Lower lobe of right lung (tissue), 2 donors: Measurements from ENCODE around the gene DNAAF1. TPM values are rescaled to one million over a fixed set of nuclear protein-coding genes. Genes with fewer than 3 reads are reported as not detected.

Experiments used
- ATAC-seq, 2 donors: fragments of 200-7000 bp; cut with Tn5 transposase; one replicate each; pipeline ENCODE4 v1.9.1; 2020 to 2022; ENCODE audit warnings: mild to moderate bottlenecking in 2 of 2, moderate library complexity in 2 of 2
- DNase-seq: peaks from one replicate; pipeline ENCODE4 v3.0.0-alpha.2; 2020
- H3K27ac ChIP-seq: fragments of 200-600 bp; one replicate; pipeline ENCODE4 v1.8.0; 2022
- H3K27me3 ChIP-seq: fragments of 200-600 bp; one replicate; pipeline ENCODE4 v1.8.0; 2022; ENCODE audit warnings: low read depth
- H3K36me3 ChIP-seq: fragments of 200-600 bp; one replicate; pipeline ENCODE4 v1.8.0; 2022; ENCODE audit warnings: mild to moderate bottlenecking
- H3K4me1 ChIP-seq: fragments of 200-600 bp; one replicate; pipeline ENCODE4 v1.8.0; 2022
- H3K4me3 ChIP-seq: fragments of 200-600 bp; one replicate; pipeline ENCODE4 v1.8.0; 2022; ENCODE audit warnings: mild to moderate bottlenecking
- H3K9me3 ChIP-seq: fragments of 200-600 bp; one replicate; pipeline ENCODE4 v1.8.0; 2022
- CTCF ChIP-seq: fragments of 200-600 bp; IDR thresholded peaks from one replicate; pipeline ENCODE4 v1.8.0; 2022; ENCODE audit warnings: antibody characterized with exemption, mild to moderate bottlenecking
- intact Hi-C: fragments of 100-400 bp; cut with DNase I; formaldehyde crosslinking; loops from one replicate; pipeline ENCODE4 v1.11.0; 2022
- total RNA-seq: library from RNA; stranded (reverse); fragmentation: NEBNext Ultra II Directional; extraction: Animal tissue kit (Norgen Biotek cat#: 25700); gene quantifications from one replicate; pipeline ENCODE4 v1.2.1, GENCODE V29; 2021
- donor health status: DM: no; HTN: yes; CAD: no; lungs with severe emphysema.

The DNAAF1 gene
- total RNA-seq, 1 donor from 2014 or later = 18.8 TPM

DNA sequence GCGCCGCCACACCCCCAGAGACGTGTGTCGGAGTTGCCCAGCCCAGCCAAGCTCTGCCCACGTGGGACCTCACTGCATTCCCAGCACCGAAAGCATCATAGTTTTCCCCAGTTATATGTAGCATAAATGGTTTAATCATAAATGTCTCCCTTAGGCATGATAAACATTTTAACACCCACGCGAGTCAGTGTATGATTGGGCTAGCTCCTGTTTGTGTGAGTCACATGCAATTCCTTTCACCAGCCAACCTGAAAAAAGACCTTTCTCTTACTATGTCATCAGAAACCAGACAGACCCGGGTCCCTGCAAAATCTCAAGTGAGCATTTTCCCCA lies 32.6 kb downstream of the DNAAF1 start:
- TF ChIP-seq CTCF = no peak
- intact Hi-C loops = no loop called here
- no peak for DNase-seq
- H3K27me3 ChIP-seq = no peaks in the 10 kb centered on the region
- H3K4me3 ChIP-seq = no peak overlapping the region
- H3K4me1 ChIP-seq = peaks cover 31% of the 10 kb centered on the region
- H3K9me3 ChIP-seq = no peaks in the 10 kb centered on the region
- H3K36me3 ChIP-seq = peaks cover 48% of the 10 kb centered on the region
- no peak for ATAC-seq
- H3K27ac ChIP-seq = peak overlapping the region; percentile 86

- intact Hi-C loops = no loop called here
- H3K36me3 ChIP-seq = peaks cover 54% of the 10 kb centered on the region
- no peak for ATAC-seq
- H3K27ac ChIP-seq = peak overlapping the region; percentile 86
- no peak overlapping the region for H3K4me3 ChIP-seq
- H3K4me1 ChIP-seq = peaks cover 32% of the 10 kb centered on the region
- no peaks in the 10 kb centered on the region for H3K27me3 ChIP-seq
- TF ChIP-seq CTCF = no peak
- no peak for DNase-seq
- no peaks in the 10 kb centered on the region for H3K9me3 ChIP-seq
These were observed 33.1 kb downstream of the DNAAF1 start for GRCh38 chr16:84178146-84178765.

- H3K27ac ChIP-seq = no peak overlapping the region
- no peaks in the 10 kb centered on the region for H3K9me3 ChIP-seq
- no peak for ATAC-seq
- no peak for TF ChIP-seq CTCF
- H3K36me3 ChIP-seq = peaks cover 59% of the 10 kb centered on the region
- no peak overlapping the region for H3K4me3 ChIP-seq
- no peak for DNase-seq
- H3K4me1 ChIP-seq = peaks cover 40% of the 10 kb centered on the region
- no peaks in the 10 kb centered on the region for H3K27me3 ChIP-seq
- intact Hi-C loops = no loop called here
These were observed 33.9 kb downstream of the DNAAF1 start for GRCh38 chr16:84178892-84179611.

DNA sequence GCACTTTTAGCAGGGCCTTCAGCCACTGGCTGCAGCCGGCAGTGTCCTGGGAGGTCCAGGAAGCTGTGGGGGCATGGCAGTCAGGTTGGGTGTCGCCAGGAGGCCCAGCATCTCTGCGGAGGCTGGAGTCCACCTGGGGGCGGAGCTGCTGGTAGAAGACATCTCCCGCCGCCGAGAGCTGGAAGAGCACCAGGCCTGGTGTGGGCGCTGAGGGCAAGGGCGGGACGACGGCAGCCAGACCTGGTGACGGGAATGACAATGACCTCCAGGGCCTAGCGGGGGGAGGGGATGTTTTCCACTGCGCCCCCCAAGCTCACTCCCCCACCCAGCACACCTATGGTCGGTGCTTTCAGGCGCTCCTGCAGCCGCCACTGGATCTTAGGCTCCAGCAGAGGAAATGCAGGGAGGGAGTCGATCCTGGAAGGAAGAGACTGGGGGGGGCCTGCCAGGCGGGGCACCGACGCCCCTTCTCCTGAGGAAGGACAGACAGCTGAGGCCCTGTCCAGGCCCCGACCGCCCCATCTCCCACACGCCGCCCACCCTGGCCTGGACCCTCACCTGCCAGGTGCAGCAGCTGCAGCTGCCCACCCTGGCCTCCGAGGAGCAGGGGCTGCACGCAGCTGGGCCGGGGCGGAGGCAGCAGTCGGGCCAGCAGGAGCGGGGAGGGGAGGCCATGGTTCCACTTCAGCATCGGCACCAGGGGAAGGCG lies 34.7 kb downstream of the DNAAF1 start:
- intact Hi-C loops = no loop called here
- H3K27me3 ChIP-seq = no peaks in the 10 kb centered on the region
- H3K27ac ChIP-seq = no peak overlapping the region
- H3K4me3 ChIP-seq = no peak overlapping the region
- H3K4me1 ChIP-seq = peaks cover 47% of the 10 kb centered on the region
- peaks cover 59% of the 10 kb centered on the region for H3K36me3 ChIP-seq
- H3K9me3 ChIP-seq = no peaks in the 10 kb centered on the region
- DNase-seq (no peak), ATAC-seq (no peak)
- no peak for TF ChIP-seq CTCF

- no peaks in the 10 kb centered on the region for H3K9me3 ChIP-seq
- no peak for TF ChIP-seq CTCF
- ATAC-seq = no peak
- H3K36me3 ChIP-seq = peaks cover 59% of the 10 kb centered on the region
- no peak overlapping the region for H3K4me3 ChIP-seq
- no peaks in the 10 kb centered on the region for H3K27me3 ChIP-seq
- peak; percentile 45 for DNase-seq
- intact Hi-C loops = no loop called here
- H3K27ac ChIP-seq = no peak overlapping the region
- H3K4me1 ChIP-seq = peaks cover 51% of the 10 kb centered on the region
These were observed 35.5 kb downstream of the DNAAF1 start for GRCh38 chr16:84180519-84181140.
